Measurements from ENCODE around the gene ACSL3.
"Not testable (repeated sequence)": the region's sequence is repeated elsewhere in the genome, so short reads cannot be mapped to it uniquely, and the experiment has no call there.

Gene ACSL3

GRCh38 chr2:222851956-222852617 lies 8.7 kb upstream of the ACSL3 start:
- DNase-seq (ENCODE audit: low read depth), result no peak

- DNase-seq (ENCODE audit: low read depth), result no peak
These were observed 5.8 kb upstream of the ACSL3 start for GRCh38 chr2:222854773-222855700.

- no peak for DNase-seq (ENCODE audit: low read depth)
These were observed 837 bp upstream of the ACSL3 start for GRCh38 chr2:222859786-222860612.

GRCh38 chr2:222861411-222862105 lies 722 bp downstream of the ACSL3 start:
- peak; percentile 11 for DNase-seq (ENCODE audit: low read depth)

GRCh38 chr2:222862106-222862908 lies 1.5 kb downstream of the ACSL3 start:
- DNase-seq (ENCODE audit: low read depth), result no peak

- no peak for DNase-seq (ENCODE audit: low read depth)
These were observed 2.2 kb downstream of the ACSL3 start for GRCh38 chr2:222862909-222863544.

- no peak for DNase-seq (ENCODE audit: low read depth)
These were observed 3.5 kb downstream of the ACSL3 start for GRCh38 chr2:222864296-222864695.

- no peak for DNase-seq (ENCODE audit: low read depth)
These were observed 4.5 kb downstream of the ACSL3 start for GRCh38 chr2:222865301-222865700.

- no peak for DNase-seq (ENCODE audit: low read depth)
These were observed 5.6 kb downstream of the ACSL3 start for GRCh38 chr2:222866358-222866960.

GRCh38 chr2:222868560-222869251 lies 7.9 kb downstream of the ACSL3 start:
- not testable (repeated sequence) for DNase-seq (ENCODE audit: low read depth)

GRCh38 chr2:222869252-222869560 lies 8.4 kb downstream of the ACSL3 start:
- DNase-seq (ENCODE audit: low read depth), result no peak

- DNase-seq (ENCODE audit: low read depth), result no peak
These were observed 10.5 kb downstream of the ACSL3 start for GRCh38 chr2:222871291-222871690.

- DNase-seq (ENCODE audit: low read depth), result no peak
These were observed 11.7 kb downstream of the ACSL3 start for GRCh38 chr2:222872551-222872950.

- no peak for DNase-seq (ENCODE audit: low read depth)
These were observed 14.6 kb downstream of the ACSL3 start for GRCh38 chr2:222875482-222875881.

GRCh38 chr2:222876947-222877346 lies 16.1 kb downstream of the ACSL3 start:
- no peak for DNase-seq (ENCODE audit: low read depth)

GRCh38 chr2:222877556-222878300 lies 16.9 kb downstream of the ACSL3 start:
- DNase-seq (ENCODE audit: low read depth), result no peak

- no peak for DNase-seq (ENCODE audit: low read depth)
These were observed 17.6 kb downstream of the ACSL3 start for GRCh38 chr2:222878301-222878876.

GRCh38 chr2:222878877-222879603 lies 18.2 kb downstream of the ACSL3 start:
- no peak for DNase-seq (ENCODE audit: low read depth)
